Glutamatergic neuron (in vitro differentiated cells): ENCODE results near the gene STAC. TPM values are rescaled to one million over a fixed set of nuclear protein-coding genes. Genes with fewer than 3 reads are reported as not detected.

Source experiments
- DNase-seq: peaks from one replicate; pipeline ENCODE4 v3.0.0; 2022
- H3K27ac Mint-ChIP-seq: one replicate; pipeline ENCODE4 v1.8.0; 2020; ENCODE audit warnings: mild to moderate bottlenecking, mixed read lengths, inconsistent platforms; ENCODE audit not compliant: unreplicated experiment
- H3K27me3 Mint-ChIP-seq: one replicate; pipeline ENCODE4 v1.8.0; 2020; ENCODE audit warnings: mild to moderate bottlenecking, moderate library complexity, mixed read lengths, inconsistent platforms; ENCODE audit not compliant: unreplicated experiment
- H3K36me3 Mint-ChIP-seq: one replicate; pipeline ENCODE4 v1.8.0; 2020; ENCODE audit warnings: mild to moderate bottlenecking, mixed read lengths, inconsistent platforms; ENCODE audit not compliant: unreplicated experiment
- H3K4me1 Mint-ChIP-seq: one replicate; pipeline ENCODE4 v1.8.0; 2020; ENCODE audit warnings: mild to moderate bottlenecking, low read depth, mixed read lengths, inconsistent platforms; ENCODE audit not compliant: unreplicated experiment
- H3K4me3 Mint-ChIP-seq: one replicate; pipeline ENCODE4 v1.8.0; 2020; ENCODE audit warnings: mild to moderate bottlenecking, mixed read lengths, inconsistent platforms; ENCODE audit not compliant: unreplicated experiment
- H3K9me3 Mint-ChIP-seq: one replicate; pipeline ENCODE4 v1.8.0; 2020; ENCODE audit warnings: mild to moderate bottlenecking, moderate library complexity, mixed read lengths, inconsistent platforms; ENCODE audit not compliant: unreplicated experiment
- CTCF ChIP-seq: fragments of 200-600 bp; sonication (generic); IDR thresholded peaks from one replicate; pipeline ENCODE4 v1.5.0; 2021; ENCODE audit not compliant: partially characterized antibody, unreplicated experiment
- total RNA-seq: library from RNA; stranded (reverse); fragmentation: NEBNext Ultra II Directional; extraction: Animal tissue kit (Norgen Biotek cat#: 25700); gene quantifications from one replicate; pipeline ENCODE4 v1.2.1, GENCODE V29; 2021; ENCODE audit not compliant: unreplicated experiment

Gene STAC
- total RNA-seq, 1 donor from 2014 or later: 1.2 TPM

- no peaks in the 10 kb centered on the region for H3K9me3 Mint-ChIP-seq
- DNase-seq: no peak
- no peak for TF ChIP-seq CTCF
Observed at GRCh38 chr3:36417237-36417636, 36.9 kb downstream of the STAC start.

GRCh38 chr3:36418296-36418695 is 38.0 kb downstream of the STAC start:
- H3K36me3 Mint-ChIP-seq: peaks cover 5% of the 10 kb centered on the region
- H3K27ac Mint-ChIP-seq: no peak overlapping the region
- no peak for TF ChIP-seq CTCF
- H3K27me3 Mint-ChIP-seq: no peaks in the 10 kb centered on the region
- no peaks in the 10 kb centered on the region for H3K4me1 Mint-ChIP-seq
- no peak overlapping the region for H3K4me3 Mint-ChIP-seq
- H3K9me3 Mint-ChIP-seq: no peaks in the 10 kb centered on the region
- no peak for DNase-seq

More at GRCh38 chr3:36417237-36417636, 36.9 kb downstream of the STAC start:
- Mint-ChIP-seq H3K4me1 (no peaks in the 10 kb centered on the region), H3K27ac (no peak overlapping the region), H3K4me3 (no peak overlapping the region), H3K36me3 (peaks cover 5% of the 10 kb centered on the region), H3K27me3 (no peaks in the 10 kb centered on the region)

GRCh38 chr3:36428445-36428844 is 48.1 kb downstream of the STAC start:
- DNase-seq: no peak
- H3K27ac Mint-ChIP-seq: no peak overlapping the region
- no peak for TF ChIP-seq CTCF
- no peaks in the 10 kb centered on the region for H3K4me1 Mint-ChIP-seq
- peaks cover 2% of the 10 kb centered on the region for H3K9me3 Mint-ChIP-seq
- no peaks in the 10 kb centered on the region for H3K36me3 Mint-ChIP-seq
- no peak overlapping the region for H3K4me3 Mint-ChIP-seq
- no peaks in the 10 kb centered on the region for H3K27me3 Mint-ChIP-seq

- Mint-ChIP-seq H3K36me3 (no peaks in the 10 kb centered on the region), H3K9me3 (peaks cover 2% of the 10 kb centered on the region), H3K27me3 (no peaks in the 10 kb centered on the region), H3K27ac (no peak overlapping the region), H3K4me1 (no peaks in the 10 kb centered on the region), H3K4me3 (no peak overlapping the region)
- no peak for DNase-seq
- TF ChIP-seq CTCF: no peak
Observed at GRCh38 chr3:36429986-36430485, 49.7 kb downstream of the STAC start.

- TF ChIP-seq CTCF: no peak
- Mint-ChIP-seq H3K36me3 (no peaks in the 10 kb centered on the region), H3K4me1 (no peaks in the 10 kb centered on the region), H3K9me3 (peaks cover 2% of the 10 kb centered on the region), H3K27ac (no peak overlapping the region), H3K27me3 (no peaks in the 10 kb centered on the region), H3K4me3 (no peak overlapping the region)
- no peak for DNase-seq
Observed at GRCh38 chr3:36433511-36433910, 53.2 kb downstream of the STAC start.
